ENCODE measurements around the gene PATZ1.

DNA sequence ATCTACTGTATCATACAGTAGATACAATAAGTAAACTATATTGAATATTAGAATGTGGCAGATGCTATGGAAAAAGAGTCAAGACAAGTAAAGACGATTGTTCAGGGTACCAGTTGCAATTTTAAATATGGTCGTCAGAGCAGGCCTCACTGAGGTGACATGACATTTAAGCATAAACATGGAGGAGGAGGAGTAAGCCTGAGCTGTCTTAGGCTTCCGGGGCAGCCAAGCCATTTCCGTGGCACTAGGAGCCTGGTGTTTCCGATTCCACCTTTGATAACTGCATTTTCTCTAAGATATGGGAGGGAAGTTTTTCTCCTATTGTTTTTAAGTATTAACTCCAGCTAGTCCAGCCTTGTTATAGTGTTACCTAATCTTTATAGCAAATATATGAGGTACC lies 68.4 kb downstream of the PATZ1 start:
- TF ChIP-seq, protein P1, sequence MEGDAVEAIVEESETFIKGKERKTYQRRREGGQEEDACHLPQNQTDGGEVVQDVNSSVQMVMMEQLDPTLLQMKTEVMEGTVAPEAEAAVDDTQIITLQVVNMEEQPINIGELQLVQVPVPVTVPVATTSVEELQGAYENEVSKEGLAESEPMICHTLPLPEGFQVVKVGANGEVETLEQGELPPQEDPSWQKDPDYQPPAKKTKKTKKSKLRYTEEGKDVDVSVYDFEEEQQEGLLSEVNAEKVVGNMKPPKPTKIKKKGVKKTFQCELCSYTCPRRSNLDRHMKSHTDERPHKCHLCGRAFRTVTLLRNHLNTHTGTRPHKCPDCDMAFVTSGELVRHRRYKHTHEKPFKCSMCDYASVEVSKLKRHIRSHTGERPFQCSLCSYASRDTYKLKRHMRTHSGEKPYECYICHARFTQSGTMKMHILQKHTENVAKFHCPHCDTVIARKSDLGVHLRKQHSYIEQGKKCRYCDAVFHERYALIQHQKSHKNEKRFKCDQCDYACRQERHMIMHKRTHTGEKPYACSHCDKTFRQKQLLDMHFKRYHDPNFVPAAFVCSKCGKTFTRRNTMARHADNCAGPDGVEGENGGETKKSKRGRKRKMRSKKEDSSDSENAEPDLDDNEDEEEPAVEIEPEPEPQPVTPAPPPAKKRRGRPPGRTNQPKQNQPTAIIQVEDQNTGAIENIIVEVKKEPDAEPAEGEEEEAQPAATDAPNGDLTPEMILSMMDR (IDR thresholded peaks at IDR 0.05): no peak
- TF ChIP-seq POLR2A (IDR thresholded peaks at IDR 0.05): no peak

All from testis (tissue), 2 donors.